Hematopoietic multipotent progenitor cell treated with erythropoietin and hydrocortisone succinate and interleukin-3 and kit ligand, for 4 days (in vitro differentiated cells): ENCODE data around the gene MCM3AP.

Experiments
- DNase-seq: peaks from one replicate; pipeline ENCODE4 v3.0.0-alpha.2; 2015

MCM3AP gene

DNA sequence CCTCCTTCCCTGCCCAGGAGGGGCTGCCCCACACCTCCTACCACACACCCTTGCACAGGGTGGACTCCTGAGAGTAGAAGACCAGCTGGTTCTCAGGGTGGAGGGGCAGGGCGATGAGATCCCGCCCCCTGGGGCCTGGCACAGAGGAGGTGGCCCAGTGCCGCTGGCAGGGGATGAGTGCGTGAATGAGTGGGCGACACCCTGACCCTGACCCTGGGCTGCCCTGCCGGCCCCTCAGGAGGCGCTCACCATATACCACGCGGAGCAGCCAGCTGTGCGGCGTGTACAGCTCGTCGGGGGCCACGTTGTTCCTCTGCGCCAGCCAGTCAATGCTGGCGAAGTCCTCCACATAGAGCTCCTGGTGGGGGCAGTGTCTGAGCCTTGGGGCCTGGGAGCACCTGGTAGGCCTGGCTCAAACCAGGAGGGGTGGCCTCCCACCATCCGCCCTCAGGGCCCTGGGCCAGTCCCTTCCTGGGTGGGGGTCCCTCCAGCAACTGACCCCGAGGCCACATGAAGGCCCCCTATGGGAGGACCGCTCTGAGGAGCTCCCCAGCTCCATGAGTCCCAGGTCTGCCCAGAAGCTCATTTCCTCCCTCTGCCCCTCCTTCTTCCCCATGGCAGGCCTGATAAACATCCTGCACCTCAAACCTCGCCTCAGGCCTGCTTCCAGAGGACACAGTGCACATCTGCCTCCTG is 69.8 kb downstream of the MCM3AP start:
- DNase-seq = peak; percentile 29

- DNase-seq = no peak
Measured at GRCh38 chr21:46214478-46215340, 70.7 kb downstream of the MCM3AP start.

- no peak for DNase-seq
Measured at GRCh38 chr21:46213620-46214286, 71.7 kb downstream of the MCM3AP start.

DNA sequence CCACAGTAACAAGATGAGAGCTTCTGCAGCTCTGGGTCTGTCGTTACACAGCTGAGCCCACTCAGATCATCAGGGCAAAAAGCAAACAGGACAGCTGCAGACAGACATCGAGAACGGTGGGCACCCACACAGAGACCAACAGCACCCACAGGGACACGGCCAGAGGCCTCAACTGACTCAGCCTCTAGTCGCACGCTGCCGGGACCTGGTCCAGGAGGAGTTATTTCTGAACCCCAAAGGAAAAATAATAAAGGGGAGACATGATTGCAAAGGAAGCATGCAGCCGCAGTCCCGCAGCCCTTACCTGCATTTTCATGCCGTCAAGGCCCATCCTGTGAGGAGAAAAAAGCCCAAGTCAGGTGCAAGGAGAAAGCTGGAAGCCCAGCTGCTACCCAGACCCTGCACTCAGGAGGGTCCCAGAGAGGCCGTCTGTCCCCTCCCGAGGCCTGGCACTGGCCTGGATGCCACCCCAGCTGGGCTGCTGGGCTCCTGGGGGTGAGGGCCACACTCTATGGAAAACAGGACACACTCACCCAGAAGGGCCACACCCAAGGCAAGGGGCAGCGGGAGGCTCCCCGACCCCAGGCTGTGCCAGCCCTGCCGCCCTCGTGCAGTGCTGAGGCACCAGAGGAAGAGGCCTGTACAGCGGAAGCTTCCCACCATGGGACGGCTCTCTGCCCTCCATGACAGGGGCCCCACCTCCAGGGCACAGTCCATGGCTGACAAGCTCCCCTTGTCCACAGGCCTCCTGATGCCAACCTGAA is 72.5 kb downstream of the MCM3AP start:
- DNase-seq = no peak

DNA sequence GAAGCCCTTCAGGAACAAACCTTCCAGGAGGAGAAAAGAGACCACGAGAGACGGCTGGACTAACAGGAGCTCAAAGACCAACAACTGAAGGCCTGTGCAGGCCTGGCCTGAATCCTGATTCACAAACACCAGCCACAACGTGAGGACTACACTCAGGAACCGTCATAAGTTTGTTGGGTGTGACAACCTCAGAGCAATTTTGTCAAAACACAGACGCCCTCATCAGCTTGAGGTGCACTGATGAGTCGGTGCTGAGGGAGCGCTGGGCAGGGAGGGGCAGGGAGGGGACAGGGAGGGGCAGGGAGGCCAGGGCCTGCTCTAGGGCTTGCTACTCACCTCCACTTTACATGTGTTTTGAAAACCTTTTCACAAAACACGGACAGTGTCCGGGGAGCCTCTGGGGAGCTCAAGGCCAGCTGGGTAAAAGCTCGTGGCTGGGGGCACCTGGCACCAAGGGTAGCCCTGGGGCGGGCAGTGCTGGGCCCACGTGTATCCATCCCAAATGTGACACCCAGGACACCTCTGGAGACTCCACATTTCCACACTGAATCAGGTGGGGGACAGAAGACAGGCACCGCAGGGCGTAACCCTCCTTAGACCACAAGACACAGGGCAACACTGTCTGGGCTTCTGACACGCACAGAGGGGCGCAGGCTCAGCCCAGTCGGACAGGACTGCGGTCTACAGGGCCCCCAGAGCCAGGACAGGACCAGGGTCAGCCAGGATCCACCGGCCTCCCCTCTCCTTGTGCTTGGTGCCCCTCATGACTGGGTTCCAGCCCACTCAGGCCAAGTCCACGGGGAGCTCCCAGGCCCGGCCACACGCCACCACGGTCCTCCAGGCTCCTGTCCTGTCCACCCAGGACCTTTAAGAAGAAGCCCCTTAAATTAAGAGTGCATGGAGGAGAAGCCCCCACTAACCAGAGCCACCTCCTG is 73.4 kb downstream of the MCM3AP start:
- no peak for DNase-seq

DNA sequence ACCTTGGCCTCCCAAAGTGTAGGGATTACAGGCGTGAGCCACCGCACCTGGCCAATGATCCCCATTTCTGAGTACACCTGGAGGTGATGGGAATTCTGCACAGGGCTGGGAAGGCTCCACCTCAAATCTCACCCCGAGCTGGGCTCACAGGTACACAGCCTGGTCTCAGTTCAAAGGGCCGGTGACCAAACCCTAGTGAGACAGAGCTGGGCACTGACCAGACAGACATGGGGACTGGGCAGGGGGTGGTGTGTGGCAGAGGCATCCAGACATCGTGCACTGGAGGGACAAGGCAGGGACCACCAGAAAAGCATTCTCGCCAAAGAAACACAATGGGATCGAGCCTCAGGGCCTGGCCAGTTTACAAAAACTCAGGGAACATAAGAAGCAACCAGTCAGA is 74.0 kb downstream of the MCM3AP start:
- no peak for DNase-seq

GRCh38 chr21:46210378-46211136 is 74.9 kb downstream of the MCM3AP start:
- peak; percentile 20 for DNase-seq

DNA sequence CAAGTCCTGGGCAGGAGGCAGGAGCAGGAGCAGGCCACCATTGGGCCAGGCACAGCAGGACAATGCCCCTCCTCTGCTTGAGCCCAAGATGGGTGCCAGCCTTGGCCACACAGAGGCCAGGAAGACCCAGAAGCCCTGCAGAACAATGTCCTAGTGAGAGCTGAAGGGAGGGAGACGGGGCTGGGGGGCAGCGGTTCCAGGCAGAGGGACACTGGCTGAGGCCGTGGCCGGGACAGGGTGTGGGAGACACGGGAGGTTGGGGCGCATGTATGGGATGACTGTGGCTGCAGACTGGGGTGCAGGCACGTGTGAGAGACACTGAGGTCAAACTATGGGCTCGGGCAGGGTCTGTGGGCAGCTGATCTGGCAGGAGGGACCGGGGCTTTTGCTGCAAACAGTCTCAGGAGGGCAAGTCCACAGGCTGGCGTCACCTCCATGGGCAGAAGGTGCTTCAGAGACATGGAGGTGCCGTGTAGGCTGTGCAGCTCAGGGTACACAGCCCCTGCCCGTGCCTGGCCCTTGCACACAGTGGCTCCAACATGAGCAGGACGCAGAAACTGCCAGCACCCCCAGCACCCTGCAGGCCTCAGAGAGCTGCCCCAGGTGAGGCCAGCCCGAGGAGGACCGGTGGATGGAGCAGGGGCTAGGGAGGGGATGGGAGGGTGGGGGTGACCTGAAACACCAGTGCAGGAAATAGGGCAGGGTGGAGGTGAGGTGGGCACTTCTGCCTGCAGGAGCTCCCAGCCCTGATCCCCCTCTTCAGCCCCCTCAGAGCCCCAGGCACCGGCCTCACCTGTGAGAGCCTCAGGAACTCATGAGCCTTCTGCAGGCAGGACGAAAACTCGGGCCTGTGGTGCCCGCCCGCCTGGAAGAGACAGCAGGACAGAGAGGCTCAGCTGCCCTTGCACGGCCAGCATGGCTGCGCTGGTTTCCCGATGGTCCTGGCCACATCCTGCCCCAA is 76.4 kb downstream of the MCM3AP start:
- DNase-seq = no peak

GRCh38 chr21:46207920-46208591 is 77.4 kb downstream of the MCM3AP start:
- no peak for DNase-seq

DNA sequence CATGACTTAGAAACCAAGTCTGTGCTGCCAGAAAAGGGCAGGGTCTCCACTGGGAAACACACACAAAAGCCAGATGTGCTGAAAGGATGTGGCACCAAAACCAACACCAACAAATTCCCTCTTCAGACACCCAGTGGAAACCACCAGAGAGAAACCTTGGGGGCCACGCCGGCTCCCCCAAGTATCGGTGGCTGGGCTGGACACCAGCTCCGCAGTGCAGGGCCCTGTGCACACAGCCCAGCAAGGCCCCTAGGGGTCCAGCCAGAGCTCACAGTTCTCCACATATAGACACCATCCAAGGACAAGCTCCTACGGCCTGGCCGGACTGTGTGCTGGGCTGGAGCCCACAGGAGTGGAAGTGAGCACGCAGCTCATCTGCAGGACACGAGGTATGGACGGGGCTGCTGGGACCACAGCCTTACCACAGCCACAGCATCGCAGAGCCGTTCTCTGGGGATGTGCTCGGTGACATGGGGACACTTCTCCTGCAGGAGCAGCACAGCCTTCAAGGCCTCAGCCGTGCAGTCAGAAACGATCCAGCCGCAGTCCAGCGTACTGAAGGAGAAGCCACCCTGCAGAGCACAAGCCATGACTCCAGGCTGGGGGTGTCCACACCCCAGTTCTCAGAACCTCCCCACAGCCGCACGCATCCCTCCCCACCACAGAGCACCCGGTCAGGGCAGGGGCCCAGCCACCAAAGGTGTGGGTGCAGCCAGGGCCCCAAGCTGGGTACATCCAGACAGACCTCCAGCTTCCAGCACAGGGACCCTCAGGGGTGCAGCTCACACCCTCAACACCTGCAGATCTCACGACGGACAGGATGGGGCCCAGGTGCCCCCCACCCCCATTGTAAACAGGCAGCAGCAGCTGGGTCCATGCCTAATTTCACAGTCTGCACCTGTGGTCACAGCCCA is 78.1 kb downstream of the MCM3AP start:
- no peak for DNase-seq

DNA sequence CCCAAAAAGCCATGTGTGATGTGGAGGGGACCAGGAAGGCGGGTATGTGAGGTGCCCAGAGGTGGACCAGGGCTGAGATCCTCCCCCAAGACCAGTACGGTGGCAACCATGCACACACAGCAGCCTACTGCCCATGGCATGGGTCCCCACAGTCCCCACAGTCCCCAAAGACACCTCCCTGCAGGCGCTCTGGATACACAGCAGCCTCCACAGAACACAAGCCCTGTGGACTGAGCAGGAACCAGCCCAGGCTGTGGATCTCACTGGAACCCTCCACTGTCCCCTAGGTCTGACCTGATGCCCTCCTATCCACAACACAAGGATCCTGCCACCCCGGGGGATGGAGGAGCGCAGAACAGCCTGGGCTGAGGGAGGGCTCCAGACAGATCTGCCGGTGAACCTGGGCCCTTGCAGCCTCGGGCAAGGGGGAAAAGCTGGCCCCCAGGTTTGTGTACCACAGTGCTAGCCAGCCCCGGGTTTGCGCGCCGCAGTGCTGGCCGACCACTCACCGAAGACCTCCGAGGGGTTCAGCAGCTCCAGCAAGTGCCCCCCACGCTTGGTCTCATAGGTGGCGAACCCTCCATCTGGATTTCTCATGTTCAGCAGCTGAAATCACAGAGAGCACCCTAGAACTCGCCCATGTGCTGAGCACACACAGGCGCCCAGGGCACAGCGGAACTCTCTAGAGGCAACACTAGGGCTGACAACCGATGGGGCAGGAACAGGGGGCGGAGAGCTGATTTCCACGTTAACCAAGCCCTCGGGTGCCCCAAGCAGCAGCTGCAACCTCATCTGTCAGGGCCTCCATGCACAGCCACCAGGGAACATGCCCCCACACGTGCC is 79.0 kb downstream of the MCM3AP start:
- DNase-seq = no peak

DNA sequence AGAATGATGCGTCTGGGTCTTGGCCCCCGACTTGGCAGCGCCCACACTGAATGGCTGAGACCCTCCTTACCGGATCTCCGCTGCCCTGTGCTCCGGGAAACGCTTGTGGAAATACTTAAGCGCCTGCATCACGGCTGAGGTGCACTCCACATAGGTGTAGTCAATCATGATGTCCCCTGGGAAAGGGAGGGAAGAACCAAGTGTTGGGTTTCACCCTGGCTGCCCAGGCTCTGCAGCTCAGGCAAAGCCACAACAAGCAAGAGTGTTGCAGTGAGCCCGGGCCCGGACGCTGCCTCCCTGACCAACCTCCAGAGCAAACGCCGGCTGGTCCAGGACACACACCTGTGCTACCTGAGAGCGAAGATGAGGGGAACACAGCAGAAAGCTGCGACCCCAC is 79.6 kb downstream of the MCM3AP start:
- no peak for DNase-seq

- no peak for DNase-seq
Measured at GRCh38 chr21:46205166-46205565, 80.2 kb downstream of the MCM3AP start.

GRCh38 chr21:46203203-46203600 is 82.2 kb downstream of the MCM3AP start:
- DNase-seq = no peak

- no peak for DNase-seq
Measured at GRCh38 chr21:46202592-46203202, 82.7 kb downstream of the MCM3AP start.
